Right lobe of liver (tissue), 4 donors: ENCODE data around the gene OPALIN.

Experiments
- POLR2A ChIP-seq: fragments of 450-650 bp; IDR thresholded peaks from one replicate; pipeline ENCODE4 v1.6.1; 2017; ENCODE audit warnings: antibody characterized with exemption, mild to moderate bottlenecking
- TF ChIP-seq, protein P1 (sequence below), 4 donors: fragments of 200-600 bp in 3 of 4; fragments of 450-650 bp in 1 of 4; IDR thresholded peaks; one replicate each; pipeline versions ENCODE4 v1.5.1 to v1.8.0; 2016 to 2022; ENCODE audit warnings: antibody characterized with exemption in 4 of 4, mild to moderate bottlenecking in 2 of 4
- donor health status: DM: no; HTN: no; CAD: no.
- donor health status: DM: no; HTN: no; CAD: no.
- donor health status: DM: no; HTN: yes; CAD: no.

DNA sequence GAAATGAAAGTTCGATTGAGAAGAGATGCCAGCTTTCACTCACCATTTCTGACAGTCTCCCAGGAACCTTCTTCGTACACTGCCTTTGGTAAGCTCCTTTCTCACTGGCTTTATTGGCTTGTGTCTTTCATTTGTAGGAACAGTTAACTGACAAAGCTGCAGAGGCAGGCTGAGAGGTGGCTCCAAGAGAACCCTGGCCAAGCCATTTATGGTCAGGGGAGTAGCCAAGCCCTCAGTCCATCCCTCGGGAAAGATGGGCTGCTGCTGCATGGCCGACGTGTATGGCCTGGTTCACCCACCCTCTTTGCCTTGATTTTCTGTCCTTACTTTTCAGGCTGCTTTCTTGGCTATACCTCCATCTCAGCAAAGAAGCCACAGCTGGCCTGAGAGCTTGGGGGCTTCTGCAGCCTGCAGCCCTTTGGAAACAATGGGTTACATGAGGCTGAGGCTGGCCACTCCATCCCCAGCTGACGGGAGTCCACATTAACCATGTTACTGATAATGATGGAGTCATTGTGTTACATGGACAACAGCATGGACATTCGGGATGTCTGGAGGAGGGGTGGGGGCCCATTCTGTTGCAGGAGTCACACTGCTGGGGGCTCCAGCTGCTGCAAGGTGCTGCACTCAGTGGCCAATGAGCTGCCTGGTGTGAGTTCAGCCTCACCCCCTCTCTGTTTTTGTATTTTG, at the start of gene OPALIN:
- TF ChIP-seq, protein P1, sequence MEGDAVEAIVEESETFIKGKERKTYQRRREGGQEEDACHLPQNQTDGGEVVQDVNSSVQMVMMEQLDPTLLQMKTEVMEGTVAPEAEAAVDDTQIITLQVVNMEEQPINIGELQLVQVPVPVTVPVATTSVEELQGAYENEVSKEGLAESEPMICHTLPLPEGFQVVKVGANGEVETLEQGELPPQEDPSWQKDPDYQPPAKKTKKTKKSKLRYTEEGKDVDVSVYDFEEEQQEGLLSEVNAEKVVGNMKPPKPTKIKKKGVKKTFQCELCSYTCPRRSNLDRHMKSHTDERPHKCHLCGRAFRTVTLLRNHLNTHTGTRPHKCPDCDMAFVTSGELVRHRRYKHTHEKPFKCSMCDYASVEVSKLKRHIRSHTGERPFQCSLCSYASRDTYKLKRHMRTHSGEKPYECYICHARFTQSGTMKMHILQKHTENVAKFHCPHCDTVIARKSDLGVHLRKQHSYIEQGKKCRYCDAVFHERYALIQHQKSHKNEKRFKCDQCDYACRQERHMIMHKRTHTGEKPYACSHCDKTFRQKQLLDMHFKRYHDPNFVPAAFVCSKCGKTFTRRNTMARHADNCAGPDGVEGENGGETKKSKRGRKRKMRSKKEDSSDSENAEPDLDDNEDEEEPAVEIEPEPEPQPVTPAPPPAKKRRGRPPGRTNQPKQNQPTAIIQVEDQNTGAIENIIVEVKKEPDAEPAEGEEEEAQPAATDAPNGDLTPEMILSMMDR (IDR thresholded peaks at IDR 0.05): no peak
- no peak for TF ChIP-seq POLR2A
